ENCODE measurements around the gene ZCWPW1.

- TF ChIP-seq CTCF (conservative IDR thresholded peaks at IDR 0.05 in 1 of 2, IDR thresholded peaks at IDR 0.05 in 1 of 2; ENCODE audit: low read depth in 1 of 2, low read length in 2 of 2) = no peak
- no peak for TF ChIP-seq EZH2 (IDR thresholded peaks at IDR 0.05; ENCODE audit: low read length, missing control alignments)
Observed at GRCh38 chr7:100372694-100373093, 55.8 kb downstream of the ZCWPW1 start.
